Fibroblast of skin of left biceps (primary cell): ENCODE measurements around the gene TEX22.

Experiments used
- DNase-seq, 2 experiments: peaks; one replicate each; pipeline ENCODE4 v3.0.0-alpha.2; 2013; ENCODE audit warnings: low read depth in 2 of 2

TEX22 gene

GRCh38 chr14:105456736-105457617, 58.6 kb downstream of the TEX22 start:
- no peak for DNase-seq

- no peak for DNase-seq
These were observed 59.7 kb downstream of the TEX22 start for GRCh38 chr14:105458010-105458409.

DNA sequence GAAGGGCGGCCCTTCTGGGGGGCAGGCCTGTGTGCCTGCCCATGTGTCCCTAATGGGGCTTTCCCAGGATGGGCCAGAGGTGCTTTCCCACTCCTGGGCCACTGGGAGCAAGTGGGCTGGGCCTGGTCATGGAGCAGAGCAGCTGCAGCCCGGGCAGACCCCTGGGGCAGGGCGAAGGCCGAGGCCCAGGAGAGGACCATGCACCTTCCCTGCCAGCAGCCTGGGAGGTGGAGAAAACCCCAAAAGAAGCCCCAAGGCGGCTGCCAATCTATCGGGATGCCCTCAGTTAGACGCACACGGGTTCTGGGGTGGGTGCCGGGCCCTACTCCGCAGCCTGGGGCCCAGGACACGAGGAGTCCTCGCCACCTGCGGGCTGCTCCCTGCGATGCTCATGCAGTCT, 60.2 kb downstream of the TEX22 start:
- DNase-seq: no peak

GRCh38 chr14:105460116-105460515, 61.8 kb downstream of the TEX22 start:
- DNase-seq: no peak

GRCh38 chr14:105460616-105461015, 62.3 kb downstream of the TEX22 start:
- no peak for DNase-seq

GRCh38 chr14:105461903-105462302, 63.6 kb downstream of the TEX22 start:
- no peak for DNase-seq
